GM21423 (cell line): ENCODE results near the gene NAA38.

Experiments used
- ATAC-seq: cut with Tn5 transposase; IDR thresholded peaks from one replicate; pipeline ENCODE4 v1.9.1; 2021; ENCODE audit warnings: mild to moderate bottlenecking, moderate library complexity; ENCODE audit not compliant: unreplicated experiment

NAA38 gene

GRCh38 chr17:7852919-7853690 lies 4.3 kb downstream of the NAA38 start:
- ATAC-seq: no peak

- no peak for ATAC-seq
Measured at GRCh38 chr17:7852262-7852670, 5.1 kb downstream of the NAA38 start.

GRCh38 chr17:7851438-7852261 lies 5.7 kb downstream of the NAA38 start:
- ATAC-seq: peak; percentile 66

GRCh38 chr17:7850701-7851437 lies 6.5 kb downstream of the NAA38 start:
- no peak for ATAC-seq

- ATAC-seq: no peak
Measured at GRCh38 chr17:7849751-7850504, 7.4 kb downstream of the NAA38 start.

- ATAC-seq: no peak
Measured at GRCh38 chr17:7849130-7849750, 8.1 kb downstream of the NAA38 start.

- no peak for ATAC-seq
Measured at GRCh38 chr17:7848739-7849129, 8.6 kb downstream of the NAA38 start.

GRCh38 chr17:7848131-7848579 lies 9.2 kb downstream of the NAA38 start:
- ATAC-seq: no peak

GRCh38 chr17:7846765-7847661 lies 10.3 kb downstream of the NAA38 start:
- ATAC-seq: no peak

- no peak for ATAC-seq
Measured at GRCh38 chr17:7846063-7846735, 11.2 kb downstream of the NAA38 start.

GRCh38 chr17:7845359-7846062 lies 11.8 kb downstream of the NAA38 start:
- no peak for ATAC-seq

- ATAC-seq: peak; percentile 38
Measured at GRCh38 chr17:7844292-7845154, 12.8 kb downstream of the NAA38 start.

GRCh38 chr17:7843536-7844291 lies 13.6 kb downstream of the NAA38 start:
- peak; percentile 28 for ATAC-seq

GRCh38 chr17:7843257-7843535 lies 14.2 kb downstream of the NAA38 start:
- ATAC-seq: no peak

- peak; percentile 29 for ATAC-seq
Measured at GRCh38 chr17:7842380-7843256, 14.7 kb downstream of the NAA38 start.
